GM03348 (cell line): ENCODE results near the gene POU2AF1.
"Not testable (repeated sequence)": the region's sequence is repeated elsewhere in the genome, so short reads cannot be mapped to it uniquely, and the experiment has no call there.

ENCODE experiments used
- DNase-seq: peaks from one replicate; pipeline ENCODE4 v3.0.0; 2012; ENCODE audit warnings: low spot score

The POU2AF1 gene

DNA sequence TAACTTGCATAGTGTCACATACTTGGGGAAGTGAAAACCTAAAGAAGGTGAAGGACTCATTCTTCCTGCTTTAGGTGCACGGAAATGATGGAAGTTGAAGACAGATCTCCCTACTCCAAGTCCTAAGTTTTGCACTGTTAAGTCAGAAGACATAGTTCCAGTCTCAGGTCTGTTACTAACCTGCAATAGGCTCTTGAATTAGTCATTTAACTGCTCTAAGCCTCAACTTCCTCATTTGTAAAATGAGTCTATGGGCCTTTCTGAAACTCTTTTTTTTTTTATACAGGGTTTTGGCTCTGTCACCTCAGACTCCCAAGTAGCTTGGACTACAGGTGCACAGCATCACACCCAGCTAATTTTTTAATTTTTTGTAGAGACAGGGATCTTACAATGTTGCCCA is 30.8 kb upstream of the POU2AF1 start:
- DNase-seq = no peak

DNA sequence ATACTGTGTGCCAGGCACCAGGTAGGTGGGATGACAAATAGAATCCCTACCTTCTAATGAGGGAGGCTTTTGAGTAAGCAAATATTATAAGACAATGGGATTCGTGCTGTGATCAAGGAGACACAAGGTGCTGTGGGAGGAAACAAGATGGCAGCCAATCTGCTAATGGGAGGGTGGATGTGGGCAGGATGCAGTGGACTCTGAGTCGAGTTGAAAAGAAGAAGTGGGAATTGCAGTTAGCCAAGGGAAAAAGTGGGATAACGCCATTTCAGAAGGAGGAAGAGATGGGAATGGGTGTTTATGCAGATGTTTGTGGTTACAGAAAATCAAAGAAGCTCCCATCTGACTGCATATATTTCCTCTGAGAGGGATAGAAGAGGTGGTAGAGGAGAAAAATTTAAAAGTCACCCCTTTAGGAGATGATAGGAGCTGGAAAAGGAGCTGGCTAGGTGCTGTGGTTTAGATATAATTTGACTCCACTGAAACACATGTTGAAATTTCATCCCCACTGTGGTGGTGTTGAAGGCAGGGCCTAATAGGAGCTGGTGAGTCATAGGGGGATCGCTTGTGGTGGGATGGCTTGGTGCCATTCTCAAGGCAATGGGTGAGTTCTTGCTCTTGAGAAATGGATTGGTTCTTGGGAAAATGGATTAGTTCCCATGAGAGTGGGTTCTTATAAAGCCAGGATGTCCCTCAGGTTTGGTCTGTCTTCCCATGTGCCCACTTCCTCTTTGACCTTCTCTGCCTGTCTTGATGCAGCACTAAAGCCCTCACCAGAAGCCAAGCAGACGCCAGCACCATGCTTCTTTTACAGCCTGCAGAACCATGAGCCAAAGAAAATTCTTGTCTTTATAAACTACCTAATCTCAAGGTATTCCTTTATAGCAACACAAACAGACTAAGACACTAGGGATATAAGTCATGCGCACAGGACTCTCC is 30.0 kb upstream of the POU2AF1 start:
- no peak for DNase-seq

DNA sequence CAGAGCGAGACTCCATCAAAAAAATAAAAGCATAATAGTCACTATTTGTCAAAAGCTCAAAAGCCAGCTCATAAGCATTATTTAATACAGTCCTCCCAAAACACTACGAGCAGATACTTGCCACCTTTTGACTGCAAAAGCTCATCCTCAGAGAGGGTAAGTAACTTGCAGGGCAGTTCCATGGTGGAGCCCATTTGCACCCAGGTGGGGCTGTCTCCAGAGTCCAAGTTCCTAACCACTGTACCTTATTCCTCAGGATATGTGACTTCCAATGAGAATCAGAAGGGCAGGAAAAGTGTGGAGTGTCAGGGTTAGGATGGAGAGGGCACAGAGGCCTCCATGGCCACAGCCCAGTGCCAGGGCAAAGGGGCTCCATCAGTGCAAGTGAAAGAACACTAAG is 28.6 kb upstream of the POU2AF1 start:
- DNase-seq = no peak

DNA sequence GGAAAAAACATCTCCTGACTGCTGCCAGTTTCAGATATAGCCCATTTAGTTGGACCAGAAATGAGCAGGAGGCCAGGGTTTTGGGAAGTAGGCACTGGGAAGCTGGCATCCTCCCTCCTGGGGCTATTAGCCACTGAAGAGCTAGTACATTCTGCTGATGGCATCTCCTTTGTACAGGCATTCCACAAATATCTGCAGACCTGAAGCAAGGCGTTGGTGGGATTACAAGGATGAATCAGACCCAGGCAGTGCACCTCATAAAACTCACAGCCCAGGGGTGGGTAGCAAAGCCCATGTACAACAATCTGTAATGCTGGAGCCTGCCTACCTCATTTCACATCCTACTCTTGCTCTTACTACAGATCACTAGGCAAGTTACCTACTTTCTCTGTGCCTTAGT is 27.5 kb upstream of the POU2AF1 start:
- no peak for DNase-seq

DNA sequence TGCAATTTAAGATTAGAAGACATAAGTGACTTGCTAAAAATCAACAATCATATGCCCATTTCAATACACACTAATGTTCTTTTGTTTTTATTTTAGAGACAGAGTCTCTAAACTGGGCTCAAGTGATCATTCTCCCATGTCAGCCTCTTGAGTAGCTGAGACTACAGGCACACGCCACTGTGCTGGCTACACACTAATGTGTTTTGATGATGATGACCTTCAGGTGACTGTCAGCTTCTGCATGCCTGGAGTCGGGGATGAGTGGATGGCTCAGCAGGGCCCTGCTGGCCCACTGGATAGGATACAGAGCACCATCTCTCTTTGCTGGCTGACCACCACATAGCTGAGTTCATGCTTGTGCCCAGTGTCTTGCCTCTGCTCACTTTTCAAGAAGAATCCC is 27.0 kb upstream of the POU2AF1 start:
- no peak for DNase-seq

DNA sequence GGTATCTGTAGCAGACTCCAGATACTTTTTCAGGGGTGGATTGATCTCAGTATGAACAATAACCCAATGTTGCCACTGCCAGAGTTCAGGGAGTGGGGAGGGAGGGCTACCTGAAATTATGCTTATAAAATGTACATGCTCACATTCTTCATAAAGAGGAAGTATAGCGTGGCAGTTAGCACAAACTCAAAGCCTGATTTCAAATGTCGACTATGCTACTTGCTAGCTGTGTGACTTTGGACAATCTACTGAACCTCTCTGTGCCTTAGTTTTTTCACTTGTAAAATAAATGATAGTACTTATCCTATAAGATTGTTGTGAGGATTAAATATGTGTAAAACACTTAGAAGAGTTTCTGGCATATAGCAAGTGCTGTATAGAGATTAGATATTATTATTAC is 26.5 kb upstream of the POU2AF1 start:
- DNase-seq = no peak

DNA sequence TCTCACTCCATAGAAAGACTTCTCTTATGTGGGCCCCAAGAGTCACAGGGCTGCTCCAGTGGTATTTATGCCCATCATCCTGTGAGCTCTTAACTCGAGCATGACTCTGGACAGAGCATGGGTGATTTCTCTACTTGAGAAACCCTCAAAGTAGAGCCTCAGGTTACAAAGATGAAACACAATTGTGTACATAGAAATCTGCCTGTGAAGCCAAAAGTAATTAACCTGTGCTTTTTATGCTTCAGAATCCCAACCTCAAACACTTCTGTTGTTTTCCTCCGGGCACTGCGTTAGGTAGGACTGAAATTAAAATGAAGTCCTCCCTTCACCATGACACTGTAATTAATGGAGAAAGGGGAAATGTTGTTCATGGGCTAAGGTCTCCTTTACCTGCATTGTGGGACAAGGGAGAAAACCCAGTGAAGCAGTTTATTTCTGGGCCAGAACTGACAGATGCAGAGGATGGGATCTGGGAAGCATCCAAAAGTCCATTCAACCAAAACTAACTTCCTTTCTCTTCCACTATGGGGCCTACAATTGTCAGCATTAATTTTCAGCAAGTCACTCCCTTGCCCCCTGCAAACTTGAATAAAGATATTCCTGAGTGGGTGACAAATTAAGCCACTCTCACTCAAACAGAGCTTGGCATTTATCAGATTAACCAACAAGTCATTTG is 24.1 kb upstream of the POU2AF1 start:
- DNase-seq = no peak

DNA sequence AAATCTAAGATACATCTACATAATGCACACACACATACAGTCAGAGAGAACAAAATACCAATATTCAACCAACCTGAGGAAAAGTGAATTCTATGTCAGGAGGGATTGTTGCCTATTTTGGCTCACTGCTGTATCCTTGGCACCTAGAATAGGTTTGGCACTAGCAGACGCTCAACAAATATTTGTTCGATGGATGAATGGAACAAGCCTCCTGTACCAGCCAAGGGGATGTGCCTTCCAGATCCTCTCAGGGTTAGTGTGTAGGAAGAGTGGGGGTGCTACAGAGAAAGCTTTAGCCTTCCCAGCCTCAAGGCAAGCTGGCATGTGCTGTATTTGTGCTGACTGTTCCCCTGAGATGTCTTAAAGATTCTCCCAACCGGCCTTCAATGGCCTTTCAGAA is 23.3 kb upstream of the POU2AF1 start:
- DNase-seq = no peak

DNA sequence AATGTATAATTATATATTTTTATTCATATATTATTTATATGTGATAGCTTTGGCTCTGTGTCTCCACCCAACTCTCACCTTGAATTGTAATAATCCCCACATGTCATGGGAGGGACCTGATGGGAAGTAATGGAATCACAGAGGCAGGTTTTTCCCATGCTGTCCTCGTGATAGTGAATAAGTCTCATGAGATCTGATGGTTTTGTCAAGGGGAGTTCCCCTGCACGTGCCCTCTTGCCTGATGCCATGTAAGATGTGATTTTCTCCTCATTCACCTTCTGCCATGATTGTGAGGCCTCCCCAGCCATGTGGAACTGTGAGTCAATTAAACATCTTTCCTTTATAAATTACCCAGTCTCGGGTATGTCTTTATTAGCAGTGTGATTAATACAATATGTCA is 22.9 kb upstream of the POU2AF1 start:
- not testable (repeated sequence) for DNase-seq

DNA sequence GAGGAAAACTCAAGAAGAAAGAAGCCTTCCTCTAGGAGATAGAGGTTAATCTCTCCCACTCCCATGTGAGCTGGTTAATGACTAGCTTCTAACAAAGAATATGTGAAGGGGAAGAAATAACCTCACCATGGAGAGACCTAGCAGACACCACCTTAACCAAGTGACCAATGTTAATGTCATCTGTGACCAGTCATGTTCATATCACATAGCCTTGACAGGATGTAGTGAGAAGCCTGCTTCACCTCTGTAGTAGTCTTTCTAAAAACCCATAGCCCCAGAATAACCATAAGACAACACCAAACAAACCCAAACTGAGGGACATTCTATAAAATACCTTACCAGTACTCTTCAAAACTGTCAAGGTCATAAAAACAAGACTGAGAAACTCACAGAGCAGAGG is 21.5 kb upstream of the POU2AF1 start:
- no peak for DNase-seq

DNA sequence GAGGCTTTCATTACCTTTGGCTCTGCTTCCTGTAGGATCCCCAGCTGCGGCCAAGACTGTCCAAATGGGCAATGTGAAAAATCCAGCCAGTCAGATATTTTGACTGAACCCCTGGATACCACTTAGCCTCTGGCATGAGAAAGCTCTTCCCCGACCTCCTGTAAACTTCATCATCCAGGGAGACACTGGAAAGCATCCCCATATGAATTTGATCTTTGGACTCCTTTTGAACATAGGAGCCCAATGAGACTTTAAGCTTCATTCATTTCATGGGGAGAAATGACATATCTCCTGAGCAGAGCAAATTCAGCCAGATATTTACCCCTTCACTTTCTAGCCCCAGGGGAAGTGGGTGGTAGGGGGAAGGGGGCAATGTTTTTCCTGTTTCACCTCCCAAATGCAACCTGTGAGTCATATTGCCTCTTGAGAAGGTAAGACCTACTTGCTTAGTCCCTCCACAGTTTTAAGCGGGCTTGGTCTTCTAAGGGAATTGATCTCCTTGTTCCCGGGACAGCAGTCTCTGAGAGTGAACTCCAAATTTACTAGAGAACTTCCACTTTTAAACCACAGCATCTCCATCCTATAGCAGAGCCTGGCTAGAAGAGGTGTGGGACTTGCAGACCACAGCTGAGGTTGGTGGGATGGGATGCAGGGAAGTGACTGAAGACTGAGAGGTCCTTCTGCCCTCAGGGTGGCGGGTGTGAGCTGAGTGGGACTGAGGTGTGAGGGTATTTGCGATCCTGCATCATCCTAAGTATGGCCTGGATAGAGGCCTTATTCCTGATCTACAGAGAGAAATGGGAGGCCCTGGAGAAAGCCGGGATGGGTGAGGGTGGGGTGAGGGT is 20.3 kb upstream of the POU2AF1 start:
- no peak for DNase-seq

DNA sequence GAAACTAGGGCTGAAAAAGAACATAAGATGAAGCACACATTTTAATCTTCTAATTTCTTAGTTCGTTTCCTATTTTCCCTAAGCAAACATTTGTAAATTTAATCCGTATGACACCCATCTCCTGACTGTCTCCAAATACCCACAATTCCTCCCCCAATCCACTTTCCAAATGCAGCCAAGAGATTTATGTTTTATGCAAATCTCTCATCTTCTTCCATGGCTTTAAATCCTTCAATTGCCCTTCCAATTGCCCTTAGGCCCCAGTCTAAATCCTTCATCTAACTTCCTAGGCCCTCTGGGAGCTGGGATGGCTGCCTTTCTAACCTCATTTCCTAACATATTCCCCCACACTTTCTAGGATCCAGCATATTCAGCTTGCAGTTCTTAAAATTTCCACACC is 18.0 kb upstream of the POU2AF1 start:
- DNase-seq = no peak

DNA sequence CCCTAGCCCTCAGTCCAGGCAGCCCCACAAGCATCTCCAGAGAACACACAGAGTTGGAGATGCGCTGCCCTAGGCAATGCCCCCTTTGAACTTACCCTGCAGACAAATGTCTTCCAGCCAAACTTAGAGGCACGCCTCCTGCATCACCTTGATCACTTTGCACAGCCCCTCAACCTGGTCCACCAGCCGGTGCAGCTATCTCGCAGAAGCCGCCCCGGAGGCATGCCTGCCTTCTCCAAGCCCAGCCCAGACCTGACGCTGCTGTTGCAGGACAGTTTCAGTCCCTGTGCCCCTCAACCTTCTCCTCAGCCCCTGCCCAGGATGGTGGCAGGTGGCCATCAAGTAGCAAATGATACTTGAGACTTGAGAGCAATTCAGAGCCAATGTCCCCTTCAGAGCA is 16.7 kb upstream of the POU2AF1 start:
- DNase-seq = no peak

DNA sequence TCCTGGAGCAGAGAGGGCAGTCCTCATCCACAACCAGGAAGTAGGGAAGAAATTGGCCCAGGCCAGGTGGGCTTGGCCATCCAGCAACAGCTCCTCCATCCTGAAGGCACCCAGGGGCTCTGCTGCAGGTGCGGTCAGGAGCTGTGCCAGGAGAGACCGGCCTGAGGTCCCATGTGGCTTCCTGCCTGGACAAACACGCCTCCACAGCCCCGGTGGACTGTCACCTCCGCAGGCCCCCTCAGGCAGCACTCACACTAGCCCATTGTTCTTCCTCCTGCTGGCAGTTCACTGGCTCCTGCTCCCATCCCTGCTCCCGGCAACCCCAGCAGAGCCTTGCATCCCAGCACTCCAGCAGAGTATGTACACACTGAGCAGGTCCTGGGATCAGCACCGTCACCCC is 16.0 kb upstream of the POU2AF1 start:
- DNase-seq = no peak

DNA sequence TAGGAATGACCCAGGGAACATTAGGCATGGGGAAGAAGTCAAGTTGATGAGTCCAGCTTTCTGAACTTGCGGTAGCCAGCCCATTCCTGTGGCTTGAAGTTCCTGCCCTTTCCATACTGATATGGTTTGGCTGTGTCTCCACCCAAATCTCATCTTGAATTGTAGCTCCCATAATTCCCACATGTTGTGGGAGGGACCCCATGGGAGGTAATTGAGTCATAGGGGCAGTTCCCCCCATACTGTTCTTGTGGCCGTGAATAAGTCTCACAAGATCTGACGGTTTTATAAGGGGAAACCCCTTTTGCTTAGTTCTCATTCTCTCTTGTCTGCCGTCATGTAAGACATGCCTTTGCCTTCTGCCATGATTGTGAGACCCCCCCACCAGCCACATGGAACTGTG is 15.1 kb upstream of the POU2AF1 start:
- DNase-seq = not testable (repeated sequence)

DNA sequence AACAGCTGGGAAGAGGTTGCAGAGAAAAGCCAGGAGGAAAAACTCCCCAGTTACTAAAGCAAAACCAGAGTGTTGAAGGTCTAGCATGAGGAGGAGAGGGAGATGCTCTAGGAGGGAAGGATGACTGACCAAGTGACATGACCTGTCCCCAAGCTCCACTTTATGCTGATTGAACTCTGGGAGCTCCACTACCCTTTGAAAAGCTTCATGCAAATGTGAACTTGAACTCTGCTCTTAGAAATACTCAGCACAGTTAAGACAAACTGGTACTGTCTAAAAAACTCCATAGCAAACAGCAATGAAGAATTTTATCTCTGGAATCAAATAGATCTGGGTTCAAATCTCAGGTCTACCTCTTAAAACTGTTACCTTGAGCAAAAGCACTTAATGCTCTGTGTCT is 14.5 kb upstream of the POU2AF1 start:
- no peak for DNase-seq

DNA sequence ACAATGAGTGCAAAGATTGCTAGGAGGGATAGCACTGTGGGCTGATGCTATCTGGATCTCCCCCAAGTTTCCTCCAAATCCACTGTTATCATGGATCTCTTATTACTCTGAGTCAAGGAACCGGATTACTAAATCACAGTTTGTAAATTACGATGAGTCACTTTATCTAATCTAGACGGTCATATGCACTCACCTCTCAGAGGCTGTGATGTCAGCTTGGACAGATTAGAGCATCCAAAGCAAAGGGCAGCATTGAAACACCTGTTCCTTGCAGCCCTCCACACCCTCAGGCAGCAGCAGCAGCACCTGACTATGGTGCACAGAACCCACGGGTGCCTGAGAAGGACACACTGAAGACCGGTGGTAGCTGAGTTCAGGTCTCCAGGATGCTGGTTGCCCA is 14.0 kb upstream of the POU2AF1 start:
- no peak for DNase-seq

DNA sequence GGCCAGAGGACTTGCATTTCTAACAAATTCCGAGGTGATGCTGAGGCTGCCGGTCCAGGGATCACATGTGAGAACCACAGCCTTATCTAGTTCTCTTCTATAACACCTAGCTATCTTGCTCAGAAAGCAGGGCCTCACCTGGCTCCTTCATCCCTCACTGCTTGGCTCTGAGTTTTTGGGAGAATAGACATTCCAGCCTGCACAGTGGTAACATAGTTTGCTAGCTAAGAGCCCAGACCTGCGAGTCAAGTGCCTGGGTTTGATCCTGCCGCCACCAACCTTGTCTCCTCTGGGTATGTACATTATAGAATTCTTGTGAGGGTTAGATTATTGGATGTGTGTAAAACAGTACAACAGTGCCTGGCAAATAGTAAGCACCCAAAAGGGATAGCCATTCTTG is 13.5 kb upstream of the POU2AF1 start:
- DNase-seq = no peak

DNA sequence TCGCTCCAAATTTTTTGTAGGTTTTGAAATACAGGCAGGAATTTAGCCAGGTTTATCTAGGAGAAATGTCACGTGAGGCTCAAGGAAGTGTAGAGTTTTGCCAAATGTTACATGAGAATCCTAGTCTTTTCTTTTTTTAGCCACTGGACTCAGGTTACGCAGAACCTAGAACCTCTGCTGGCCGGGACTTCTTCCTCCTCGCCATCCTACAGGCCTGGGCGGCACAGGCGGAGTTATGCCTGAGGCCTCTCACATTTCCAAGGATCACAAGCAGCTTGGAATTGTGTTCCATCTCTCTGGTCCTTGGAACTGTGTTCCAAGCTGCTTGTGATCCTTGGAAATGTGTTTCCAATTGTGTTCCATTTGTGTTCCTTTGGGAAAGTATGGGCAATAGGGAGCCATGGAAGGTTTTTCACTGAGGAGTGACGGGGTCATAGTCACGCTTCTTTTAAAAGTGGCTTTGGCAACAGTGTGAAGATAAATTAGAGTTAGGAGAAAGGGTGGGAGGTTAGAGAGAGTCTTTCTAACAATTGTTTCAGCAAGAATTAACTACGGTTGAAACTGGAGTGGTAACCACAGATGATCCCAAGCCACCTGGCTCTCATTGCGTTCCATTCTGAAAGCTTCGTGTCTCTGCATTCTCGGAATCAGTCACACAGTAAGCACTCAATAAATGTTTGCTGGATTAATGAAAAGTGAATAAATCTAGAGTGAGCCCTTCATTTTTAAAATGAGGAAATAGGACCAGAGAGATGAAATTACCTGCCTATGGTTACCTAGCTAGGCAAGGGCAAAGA is 12.5 kb upstream of the POU2AF1 start:
- no peak for DNase-seq

DNA sequence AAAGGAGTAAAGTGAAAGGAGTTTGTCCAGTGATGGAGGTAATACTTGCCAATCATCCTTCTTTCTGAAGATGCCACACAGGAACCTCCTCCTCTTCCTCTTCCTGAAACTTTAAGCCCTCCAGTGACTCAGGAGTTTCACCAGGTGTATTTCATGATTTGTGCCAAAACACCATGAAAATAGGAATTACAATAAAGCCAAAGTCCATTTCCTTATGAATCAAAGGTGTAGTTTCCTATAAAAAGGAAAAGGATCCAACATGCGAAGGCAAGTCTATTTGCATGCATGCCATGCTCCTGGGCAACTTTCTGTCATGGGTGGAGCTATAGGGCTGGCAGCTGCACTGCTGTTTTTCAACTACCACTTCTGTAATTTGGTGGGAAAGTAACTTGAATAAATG is 9.8 kb upstream of the POU2AF1 start:
- no peak for DNase-seq

DNA sequence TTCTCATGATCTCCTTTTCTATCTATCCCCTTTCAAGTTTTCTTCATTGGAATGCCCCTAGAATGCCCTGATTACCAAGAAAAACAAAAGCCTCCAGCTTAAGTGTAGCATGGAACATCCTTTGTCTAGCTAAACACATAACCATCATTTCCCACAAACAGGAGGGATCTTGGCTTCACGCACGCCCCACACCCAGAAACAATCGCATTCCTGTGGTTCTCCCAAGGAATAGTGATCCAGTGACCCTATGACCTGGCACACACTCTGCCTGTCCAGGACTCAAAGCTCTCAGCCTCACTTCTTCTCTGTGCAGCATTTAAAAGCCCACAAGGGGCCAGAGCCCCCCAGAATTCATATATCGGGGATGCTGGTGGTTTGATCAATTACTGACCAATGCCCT is 9.3 kb upstream of the POU2AF1 start:
- no peak for DNase-seq

DNA sequence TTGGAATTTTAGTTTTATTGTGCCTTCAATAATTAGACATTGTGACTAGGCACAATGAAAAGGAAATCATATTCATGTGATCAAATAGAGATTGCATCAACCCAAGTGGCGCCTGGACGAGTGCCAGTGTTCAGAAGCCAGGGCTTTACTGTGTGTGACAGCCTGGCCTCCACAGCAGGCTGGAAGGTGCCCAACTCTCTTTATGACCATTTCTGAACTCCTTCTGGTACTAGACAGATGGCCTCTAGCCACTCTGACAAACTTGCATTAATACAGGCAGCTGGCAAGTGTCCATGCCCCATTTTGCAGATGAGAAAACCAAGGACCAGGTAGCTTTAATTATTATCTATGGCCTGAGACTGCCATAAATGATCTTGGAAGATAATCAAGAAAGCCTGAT is 8.3 kb upstream of the POU2AF1 start:
- DNase-seq = no peak
